ENCODE data around the gene SPPL2C.
"Not testable (repeated sequence)": the region's sequence is repeated elsewhere in the genome, so short reads cannot be mapped to it uniquely, and the experiment has no call there.

The SPPL2C gene

GRCh38 chr17:45854209-45854608, 9.5 kb downstream of the SPPL2C start:
- TF ChIP-seq ZFX (IDR thresholded peaks at IDR 0.05; ENCODE audit: borderline replicate concordance) = no peak
- TF ChIP-seq CTCF (IDR thresholded peaks at IDR 0.05) = no peak

GRCh38 chr17:45855691-45856336, 11.1 kb downstream of the SPPL2C start:
- TF ChIP-seq CTCF (IDR thresholded peaks at IDR 0.05) (no peak), ZFX (IDR thresholded peaks at IDR 0.05; ENCODE audit: borderline replicate concordance) (no peak)
- H3K27ac ChIP-seq = no peak overlapping the region

More at GRCh38 chr17:45854209-45854608, 9.5 kb downstream of the SPPL2C start:
- H3K27ac ChIP-seq = no peak overlapping the region

GRCh38 chr17:45857977-45858708, 13.5 kb downstream of the SPPL2C start:
- TF ChIP-seq CTCF (IDR thresholded peaks at IDR 0.05) = no peak
- no peak for TF ChIP-seq ZFX (IDR thresholded peaks at IDR 0.05; ENCODE audit: borderline replicate concordance)
- H3K27ac ChIP-seq = no peak overlapping the region

GRCh38 chr17:45861165-45861564, 16.5 kb downstream of the SPPL2C start:
- no peak overlapping the region for H3K27ac ChIP-seq
- TF ChIP-seq ZFX (IDR thresholded peaks at IDR 0.05; ENCODE audit: borderline replicate concordance) (no peak), CTCF (IDR thresholded peaks at IDR 0.05) (no peak)

- H3K27ac ChIP-seq = not testable (repeated sequence)
These were observed 17.4 kb downstream of the SPPL2C start for GRCh38 chr17:45862127-45862526.

- no peak overlapping the region for H3K27ac ChIP-seq
- no peak for TF ChIP-seq CTCF (IDR thresholded peaks at IDR 0.05)
- no peak for TF ChIP-seq ZFX (IDR thresholded peaks at IDR 0.05; ENCODE audit: borderline replicate concordance)
These were observed 19.4 kb downstream of the SPPL2C start for GRCh38 chr17:45863857-45864654.

GRCh38 chr17:45867171-45867570, 22.5 kb downstream of the SPPL2C start:
- no peak for TF ChIP-seq CTCF (IDR thresholded peaks at IDR 0.05)
- no peak for TF ChIP-seq ZFX (IDR thresholded peaks at IDR 0.05; ENCODE audit: borderline replicate concordance)

More at GRCh38 chr17:45867171-45867570, 22.5 kb downstream of the SPPL2C start:
- H3K27ac ChIP-seq = no peak overlapping the region

Data from 22Rv1 (cell line).